HCT116 (cell line): Measurements from ENCODE around the gene HYAL2.

Experiments used
- EZH2 ChIP-seq: fragments of 200-600 bp; sonication (generic); IDR thresholded peaks from 2 replicates; pipeline ENCODE4 v1.6.1; 2017; ENCODE audit warnings: antibody characterized with exemption, mixed run types
- FOSL1 ChIP-seq: IDR thresholded peaks from 2 replicates; pipeline ENCODE4 v1.6.1; 2012; ENCODE audit warnings: low read depth

GRCh38 chr3:50357481-50357880 is 34.9 kb upstream of the HYAL2 start:
- TF ChIP-seq FOSL1 (no peak), EZH2 (no peak)
